HG02970 (cell line): ENCODE results near the gene MAN1C1.

Experiments used
- ATAC-seq: cut with Tn5 transposase; IDR thresholded peaks from one replicate; pipeline ENCODE4 v1.9.1; 2021; ENCODE audit warnings: mild to moderate bottlenecking, moderate library complexity, moderate number of reproducible peaks; ENCODE audit not compliant: unreplicated experiment, low FRiP score

The MAN1C1 gene

GRCh38 chr1:25706146-25707089 lies 89.8 kb downstream of the MAN1C1 start:
- ATAC-seq: no peak

GRCh38 chr1:25707280-25708016 lies 90.9 kb downstream of the MAN1C1 start:
- no peak for ATAC-seq

- ATAC-seq: no peak
Observed at GRCh38 chr1:25710583-25711347, 94.2 kb downstream of the MAN1C1 start.

- no peak for ATAC-seq
Observed at GRCh38 chr1:25711555-25712298, 95.1 kb downstream of the MAN1C1 start.

- no peak for ATAC-seq
Observed at GRCh38 chr1:25712299-25712970, 95.8 kb downstream of the MAN1C1 start.

GRCh38 chr1:25713961-25714360 lies 97.4 kb downstream of the MAN1C1 start:
- ATAC-seq: no peak

- ATAC-seq: no peak
Observed at GRCh38 chr1:25714372-25714931, 97.9 kb downstream of the MAN1C1 start.

GRCh38 chr1:25715888-25716287 lies 99.3 kb downstream of the MAN1C1 start:
- no peak for ATAC-seq

- no peak for ATAC-seq
Observed at GRCh38 chr1:25716320-25716719, 99.7 kb downstream of the MAN1C1 start.

- no peak for ATAC-seq
Observed at GRCh38 chr1:25718732-25719131, 102.1 kb downstream of the MAN1C1 start.

- no peak for ATAC-seq
Observed at GRCh38 chr1:25720624-25721023, 104.0 kb downstream of the MAN1C1 start.

GRCh38 chr1:25723250-25723880 lies 106.8 kb downstream of the MAN1C1 start:
- no peak for ATAC-seq

- no peak for ATAC-seq
Observed at GRCh38 chr1:25724201-25724600, 107.6 kb downstream of the MAN1C1 start.

GRCh38 chr1:25724966-25725365 lies 108.4 kb downstream of the MAN1C1 start:
- ATAC-seq: no peak

GRCh38 chr1:25725482-25725881 lies 108.9 kb downstream of the MAN1C1 start:
- no peak for ATAC-seq

- ATAC-seq: no peak
Observed at GRCh38 chr1:25727088-25727487, 110.5 kb downstream of the MAN1C1 start.

GRCh38 chr1:25727635-25728286 lies 111.2 kb downstream of the MAN1C1 start:
- no peak for ATAC-seq

GRCh38 chr1:25728301-25728935 lies 111.8 kb downstream of the MAN1C1 start:
- no peak for ATAC-seq
